Astrocyte (in vitro differentiated cells and primary cell): ENCODE data around the gene TRABD2A. TPM values are rescaled to one million over a fixed set of nuclear protein-coding genes. Genes with fewer than 3 reads are reported as not detected.

Experiments
- DNase-seq: peaks from one replicate; pipeline ENCODE4 v3.0.0-alpha.2; 2010; ENCODE audit warnings: low read depth
- FAIRE-seq: peaks from 2 replicates; lab custom pipeline; 2011; peaks lifted over from hg19 to GRCh38; lab: Jason Lieb, UNC
- H2AFZ ChIP-seq: 2 replicates; pipeline ENCODE4 v1.6.0; 2012; ENCODE audit warnings: low read depth, low read length, inconsistent platforms
- H3K27ac ChIP-seq: 2 replicates; pipeline ENCODE4 v1.5.1; 2011; ENCODE audit warnings: low read depth, low read length, inconsistent platforms
- H3K27me3 ChIP-seq: 2 replicates; pipeline ENCODE4 v1.6.0; 2011; ENCODE audit warnings: low read length, inconsistent platforms; ENCODE audit not compliant: insufficient read depth
- H3K36me3 ChIP-seq: 2 replicates; pipeline ENCODE4 v1.5.1; 2011; ENCODE audit warnings: low read length, inconsistent platforms; ENCODE audit not compliant: insufficient read depth
- H3K4me1 ChIP-seq: 2 replicates; pipeline ENCODE4 v1.5.1; 2011; ENCODE audit warnings: low read length, inconsistent platforms; ENCODE audit not compliant: insufficient read depth
- H3K4me2 ChIP-seq: 2 replicates; pipeline ENCODE4 v1.6.0; 2012; ENCODE audit warnings: low read length, inconsistent platforms
- H3K4me3 ChIP-seq: 2 replicates; pipeline ENCODE4 v1.5.1; 2011; ENCODE audit warnings: low read depth, mild to moderate bottlenecking, low read length, inconsistent platforms; ENCODE audit not compliant: insufficient read depth
- H3K79me2 ChIP-seq: 2 replicates; pipeline ENCODE4 v1.6.0; 2012; ENCODE audit warnings: mild to moderate bottlenecking, low read length, inconsistent platforms; ENCODE audit not compliant: insufficient read depth
- H3K9ac ChIP-seq: 2 replicates; pipeline ENCODE4 v1.6.0; 2012; ENCODE audit warnings: mild to moderate bottlenecking, low read length, inconsistent platforms
- H3K9me3 ChIP-seq: 2 replicates; pipeline ENCODE4 v1.5.1; 2012; ENCODE audit warnings: low read depth, mild to moderate bottlenecking, low read length, inconsistent platforms; ENCODE audit not compliant: insufficient read depth
- H4K20me1 ChIP-seq: 2 replicates; pipeline ENCODE4 v1.6.0; 2012; ENCODE audit warnings: low read length, inconsistent platforms; ENCODE audit not compliant: insufficient read depth
- H3K27ac Mint-ChIP-seq: one replicate; pipeline ENCODE4 v1.8.0; 2021; ENCODE audit warnings: mild to moderate bottlenecking, mixed read lengths; ENCODE audit not compliant: unreplicated experiment
- H3K27me3 Mint-ChIP-seq: one replicate; pipeline ENCODE4 v1.8.0; 2021; ENCODE audit warnings: low read depth, mixed read lengths; ENCODE audit not compliant: unreplicated experiment
- H3K36me3 Mint-ChIP-seq: one replicate; pipeline ENCODE4 v1.8.0; 2021; ENCODE audit warnings: low read depth, mixed read lengths; ENCODE audit not compliant: unreplicated experiment
- H3K4me1 Mint-ChIP-seq: one replicate; pipeline ENCODE4 v1.8.0; 2021; ENCODE audit warnings: low read depth, mixed read lengths; ENCODE audit not compliant: unreplicated experiment
- H3K4me3 Mint-ChIP-seq: one replicate; pipeline ENCODE4 v1.8.0; 2021; ENCODE audit warnings: mild to moderate bottlenecking, moderate library complexity, mixed read lengths; ENCODE audit not compliant: unreplicated experiment
- H3K9me3 Mint-ChIP-seq: one replicate; pipeline ENCODE4 v1.8.0; 2021; ENCODE audit warnings: mild to moderate bottlenecking, mixed read lengths; ENCODE audit not compliant: unreplicated experiment
- EZH2 ChIP-seq: IDR thresholded peaks from 2 replicates; pipeline ENCODE4 v1.6.1; 2012; ENCODE audit warnings: mild to moderate bottlenecking, low read length, inconsistent platforms; ENCODE audit not compliant: insufficient read depth
- total RNA-seq: library from RNA; stranded (reverse); gene quantifications from 2 replicates; pipeline ENCODE4 v1.2.1, GENCODE V29; 2021
- TF ChIP-seq, protein P1 (sequence below): IDR thresholded peaks from 2 replicates; pipeline ENCODE4 v1.5.1; 2011; ENCODE audit warnings: low read depth, mild to moderate bottlenecking, inconsistent platforms, low read length, moderate library complexity; ENCODE audit not compliant: insufficient read depth

The TRABD2A gene
- total RNA-seq, 1 donor from 2014 or later: 2.6 TPM

DNA sequence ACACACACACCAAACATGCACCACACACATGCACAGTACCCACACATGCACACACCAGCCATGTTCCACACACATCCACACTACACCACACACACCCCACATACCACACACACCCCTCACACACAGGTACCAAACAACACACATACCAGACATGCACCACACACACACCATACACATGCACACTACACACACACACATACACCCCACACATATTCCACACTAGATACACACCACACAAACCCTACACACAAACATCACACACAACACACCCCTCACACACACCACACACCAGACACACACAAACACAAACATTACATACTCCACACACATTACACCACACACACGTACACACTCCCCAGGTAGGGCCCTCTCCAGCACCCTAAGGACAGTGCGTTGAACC lies 51.2 kb downstream of the TRABD2A start:
- Histone ChIP-seq H3K36me3 (no peaks in the 10 kb centered on the region), H3K79me2 (no peaks in the 10 kb centered on the region), H3K4me3 (no peak overlapping the region), H3K9me3 (no peaks in the 10 kb centered on the region), H3K27me3 (no peaks in the 10 kb centered on the region), H3K9ac (no peak overlapping the region), H2AFZ (no peak overlapping the region), H3K27ac (no peak overlapping the region), H4K20me1 (no peaks in the 10 kb centered on the region), H3K4me2 (no peak overlapping the region), H3K4me1 (peaks cover 3% of the 10 kb centered on the region)
- TF ChIP-seq, protein P1, sequence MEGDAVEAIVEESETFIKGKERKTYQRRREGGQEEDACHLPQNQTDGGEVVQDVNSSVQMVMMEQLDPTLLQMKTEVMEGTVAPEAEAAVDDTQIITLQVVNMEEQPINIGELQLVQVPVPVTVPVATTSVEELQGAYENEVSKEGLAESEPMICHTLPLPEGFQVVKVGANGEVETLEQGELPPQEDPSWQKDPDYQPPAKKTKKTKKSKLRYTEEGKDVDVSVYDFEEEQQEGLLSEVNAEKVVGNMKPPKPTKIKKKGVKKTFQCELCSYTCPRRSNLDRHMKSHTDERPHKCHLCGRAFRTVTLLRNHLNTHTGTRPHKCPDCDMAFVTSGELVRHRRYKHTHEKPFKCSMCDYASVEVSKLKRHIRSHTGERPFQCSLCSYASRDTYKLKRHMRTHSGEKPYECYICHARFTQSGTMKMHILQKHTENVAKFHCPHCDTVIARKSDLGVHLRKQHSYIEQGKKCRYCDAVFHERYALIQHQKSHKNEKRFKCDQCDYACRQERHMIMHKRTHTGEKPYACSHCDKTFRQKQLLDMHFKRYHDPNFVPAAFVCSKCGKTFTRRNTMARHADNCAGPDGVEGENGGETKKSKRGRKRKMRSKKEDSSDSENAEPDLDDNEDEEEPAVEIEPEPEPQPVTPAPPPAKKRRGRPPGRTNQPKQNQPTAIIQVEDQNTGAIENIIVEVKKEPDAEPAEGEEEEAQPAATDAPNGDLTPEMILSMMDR: no peak
- no peak overlapping the region for H3K27ac Mint-ChIP-seq
- H3K4me1 Mint-ChIP-seq: peaks cover 10% of the 10 kb centered on the region
- no peak overlapping the region for H3K4me3 Mint-ChIP-seq
- FAIRE-seq (no peak), DNase-seq (no peak)
- H3K27me3 Mint-ChIP-seq: peaks cover 10% of the 10 kb centered on the region
- H3K9me3 Mint-ChIP-seq: peaks cover 7% of the 10 kb centered on the region
- H3K36me3 Mint-ChIP-seq: no peaks in the 10 kb centered on the region

DNA sequence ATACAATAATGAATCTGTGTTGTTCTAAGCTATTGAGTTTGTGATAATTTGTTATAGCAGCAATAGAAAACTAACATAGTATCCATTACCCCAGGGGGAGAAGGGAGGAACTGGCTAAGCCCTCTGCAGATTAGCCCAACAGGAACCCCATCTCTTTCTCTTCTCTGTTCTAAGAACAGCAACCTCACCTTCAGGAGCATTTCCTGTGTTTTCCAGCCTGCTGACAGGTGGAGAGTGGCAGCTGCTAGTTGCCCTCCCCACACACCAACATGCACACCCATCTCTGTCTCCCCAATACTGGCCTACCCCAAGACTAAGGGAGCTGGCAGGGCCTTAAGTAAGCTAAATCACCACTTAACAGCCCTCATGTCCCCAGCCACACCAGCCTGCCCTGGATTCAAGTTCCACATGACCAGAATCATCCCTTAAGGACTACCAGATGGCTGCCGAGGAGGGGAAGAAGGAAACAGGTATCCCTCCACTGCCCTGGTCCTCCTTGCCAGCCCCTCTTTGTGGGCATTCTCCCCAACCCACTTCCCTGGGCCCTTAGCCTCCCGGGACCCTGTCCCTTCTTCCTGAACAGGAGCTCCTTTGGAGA lies 52.8 kb downstream of the TRABD2A start:
- Histone ChIP-seq H4K20me1 (no peaks in the 10 kb centered on the region), H2AFZ (no peak overlapping the region), H3K4me3 (no peak overlapping the region), H3K9me3 (no peaks in the 10 kb centered on the region), H3K4me2 (no peak overlapping the region), H3K27ac (no peak overlapping the region), H3K9ac (no peak overlapping the region), H3K27me3 (no peaks in the 10 kb centered on the region), H3K79me2 (no peaks in the 10 kb centered on the region), H3K36me3 (no peaks in the 10 kb centered on the region), H3K4me1 (peaks cover 3% of the 10 kb centered on the region)
- Mint-ChIP-seq H3K4me3 (no peak overlapping the region), H3K27me3 (peaks cover 10% of the 10 kb centered on the region), H3K9me3 (peaks cover 7% of the 10 kb centered on the region), H3K27ac (no peak overlapping the region), H3K36me3 (no peaks in the 10 kb centered on the region), H3K4me1 (peaks cover 10% of the 10 kb centered on the region)
- TF ChIP-seq EZH2: no peak
- TF ChIP-seq, protein P1: no peak
- FAIRE-seq (no peak), DNase-seq (no peak)

- Histone ChIP-seq H3K4me3 (no peak overlapping the region), H3K36me3 (no peaks in the 10 kb centered on the region), H2AFZ (no peak overlapping the region), H3K27ac (no peak overlapping the region), H3K4me1 (no peaks in the 10 kb centered on the region), H3K9ac (no peak overlapping the region), H3K9me3 (no peaks in the 10 kb centered on the region), H3K27me3 (no peaks in the 10 kb centered on the region), H4K20me1 (no peaks in the 10 kb centered on the region), H3K4me2 (no peak overlapping the region), H3K79me2 (no peaks in the 10 kb centered on the region)
- H3K4me3 Mint-ChIP-seq: no peak overlapping the region
- FAIRE-seq (no peak), DNase-seq (no peak)
- TF ChIP-seq EZH2: no peak
- TF ChIP-seq, protein P1: no peak
- no peaks in the 10 kb centered on the region for H3K4me1 Mint-ChIP-seq
- H3K36me3 Mint-ChIP-seq: no peaks in the 10 kb centered on the region
- no peak overlapping the region for H3K27ac Mint-ChIP-seq
- H3K9me3 Mint-ChIP-seq: peaks cover 7% of the 10 kb centered on the region
- peaks cover 12% of the 10 kb centered on the region for H3K27me3 Mint-ChIP-seq
Observed at GRCh38 chr2:84823788-84824187, 57.1 kb downstream of the TRABD2A start.
